Right lung (tissue), 5 donors: ENCODE results near the gene ACTR1A. TPM values are rescaled to one million over a fixed set of nuclear protein-coding genes. Genes with fewer than 3 reads are reported as not detected.
A peak's percentile ranks its signal among the peaks of the same experiment; 100 is the strongest.

ENCODE experiments used
- DNase-seq, 2 donors: peaks; one replicate each; pipeline ENCODE4 v3.0.0-alpha.2; 2013
- polyA plus RNA-seq, 5 donors: library from polyadenylated mRNA; unstranded; fragments of 120-200 nt; gene quantifications; one replicate each; pipeline versions ENCODE4 v1.2.1 to v1.2.3, GENCODE V29; 2013; ENCODE audit warnings: inconsistent platforms in 1 of 5, low replicate concordance in 1 of 5; ENCODE audit not compliant: insufficient read length in 5 of 5, insufficient read depth in 1 of 5

Gene ACTR1A
- polyA plus RNA-seq, 5 donors = 79.6 to 93.3 (median 85.8) TPM

- no peak for DNase-seq
Observed at GRCh38 chr10:102492344-102492939, 10.1 kb downstream of the ACTR1A start.

- no peak for DNase-seq
Observed at GRCh38 chr10:102491136-102491535, 11.4 kb downstream of the ACTR1A start.

GRCh38 chr10:102485093-102485784, 17.3 kb downstream of the ACTR1A start:
- DNase-seq = no peak

- no peak for DNase-seq
Observed at GRCh38 chr10:102484021-102484420, 18.5 kb downstream of the ACTR1A start.

GRCh38 chr10:102480396-102480795, 22.1 kb downstream of the ACTR1A start:
- no peak for DNase-seq

- DNase-seq = no peak
Observed at GRCh38 chr10:102479651-102480050, 22.9 kb downstream of the ACTR1A start.

- DNase-seq = peak in 1 of 2 donors; percentile 37
Observed at GRCh38 chr10:102476466-102477141, 25.9 kb downstream of the ACTR1A start.

- no peak for DNase-seq
Observed at GRCh38 chr10:102475451-102476040, 27.0 kb downstream of the ACTR1A start.

GRCh38 chr10:102473445-102474331, 28.8 kb downstream of the ACTR1A start:
- no peak for DNase-seq

GRCh38 chr10:102470579-102471546, 31.6 kb downstream of the ACTR1A start:
- DNase-seq = no peak

- DNase-seq = no peak
Observed at GRCh38 chr10:102468683-102469082, 33.8 kb downstream of the ACTR1A start.

GRCh38 chr10:102467971-102468438, 34.5 kb downstream of the ACTR1A start:
- DNase-seq = no peak

GRCh38 chr10:102467318-102467717, 35.2 kb downstream of the ACTR1A start:
- no peak for DNase-seq

- no peak for DNase-seq
Observed at GRCh38 chr10:102465466-102465865, 37.0 kb downstream of the ACTR1A start.

GRCh38 chr10:102463983-102464382, 38.5 kb downstream of the ACTR1A start:
- DNase-seq = no peak

- DNase-seq = no peak
Observed at GRCh38 chr10:102462512-102463054, 39.9 kb downstream of the ACTR1A start.

- peak; percentile 82 to 84 for DNase-seq
Observed at GRCh38 chr10:102461187-102462054, 41.1 kb downstream of the ACTR1A start.

- DNase-seq = no peak
Observed at GRCh38 chr10:102460836-102461186, 41.7 kb downstream of the ACTR1A start.

GRCh38 chr10:102458656-102459055, 43.9 kb downstream of the ACTR1A start:
- no peak for DNase-seq
